Pancreas (tissue), 10 donors: ENCODE data around the gene NR3C2. TPM values are rescaled to one million over a fixed set of nuclear protein-coding genes. Genes with fewer than 3 reads are reported as not detected.

Source experiments
- ATAC-seq, 4 donors: fragments of 200-7000 bp; cut with Tn5 transposase; one replicate each; pipeline versions ENCODE4 v1.8.0 to v1.9.1; 2020; ENCODE audit warnings: mild to moderate bottlenecking in 4 of 4, moderate library complexity in 4 of 4
- DNase-seq, 6 donors: peaks; one replicate each; pipeline ENCODE4 v3.0.0-alpha.2; 2020
- FAIRE-seq: peaks from 2 replicates; lab custom pipeline; 2012; peaks lifted over from hg19 to GRCh38; lab: Jason Lieb, UNC
- H3K27ac ChIP-seq, 4 donors: fragments of 200-600 bp; sonication (generic); 1 replicate in 3 of 4; 2 replicates in 1 of 4; pipeline versions ENCODE4 v1.5.0 to v1.8.0; 2020
- H3K27me3 ChIP-seq, 4 donors: fragments of 200-600 bp; one replicate each; pipeline ENCODE4 v1.8.0; 2021
- H3K36me3 ChIP-seq, 3 donors: fragments of 200-600 bp; sonication (generic) in 1 of 3; one replicate each; pipeline versions ENCODE4 v1.5.0 to v1.8.0; 2020 to 2021
- H3K4me1 ChIP-seq, 3 donors: fragments of 200-600 bp; one replicate each; pipeline ENCODE4 v1.8.0; 2021
- H3K4me3 ChIP-seq, 4 donors: fragments of 200-600 bp; sonication (generic) in 2 of 4; one replicate each; pipeline versions ENCODE4 v1.5.0 to v1.8.0; 2020 to 2021
- H3K9me3 ChIP-seq, 4 donors: fragments of 200-600 bp; one replicate each; pipeline ENCODE4 v1.8.0; 2021
- WGBS, 2 donors: extraction: QIAGEN DNeasy Blood & Tissue Kit; methylation state at CpG; one replicate each; pipeline ENCODE4 v1.1.7; 2013; 5-methylcytosine and 5-hydroxymethylcytosine counted together
- intact Hi-C, 3 donors: fragments of 100-400 bp; cut with DNase I; formaldehyde crosslinking; loops; one replicate each; pipeline versions ENCODE4 v1.11.1 to v1.14.2; 2022
- polyA plus RNA-seq, 2 donors: library from polyadenylated mRNA; stranded (reverse); fragments of 200-250 nt; gene quantifications; one replicate each; pipeline ENCODE4 v1.2.3, GENCODE V29; 2013
- total RNA-seq, 6 donors: library from RNA; stranded (reverse); fragmentation: NEBNext Ultra II Directional in 4 of 6; extraction: Animal tissue kit (Norgen Biotek cat#: 25700) in 4 of 6; gene quantifications; one replicate each; pipeline versions ENCODE4 v1.2.1 to v1.2.4, GENCODE V29; 2021 to 2023
- TF ChIP-seq, protein P1 (sequence below), 4 donors: fragments of 200-600 bp; sonication (generic) in 3 of 4; IDR thresholded peaks; one replicate each; pipeline versions ENCODE4 v1.5.0 to v1.8.0; 2021; ENCODE audit warnings: antibody characterized with exemption in 4 of 4
- donor health status: healthy with polysubstance abuse.
- donor health status: DM: no; HTN: no; CAD: no; lungs with moderate emphysema.
- donor health status: DM: no; HTN: no; CAD: no.
- donor health status: control.
- donor health status: control.
- donor health status: Bipolar disorder and iron deficiency.
- donor health status: DM: yes; HTN: yes; CAD: no.
- donor health status: DM: no; HTN: no; CAD: no.
- donor health status: DM: no; HTN: no; CAD: no.
- donor health status: DM: yes; HTN: yes; CAD: no.

NR3C2 gene
- total and polyA plus RNA-seq, 8 donors, result 2.5 to 15.7 (median 12.5) TPM

DNA sequence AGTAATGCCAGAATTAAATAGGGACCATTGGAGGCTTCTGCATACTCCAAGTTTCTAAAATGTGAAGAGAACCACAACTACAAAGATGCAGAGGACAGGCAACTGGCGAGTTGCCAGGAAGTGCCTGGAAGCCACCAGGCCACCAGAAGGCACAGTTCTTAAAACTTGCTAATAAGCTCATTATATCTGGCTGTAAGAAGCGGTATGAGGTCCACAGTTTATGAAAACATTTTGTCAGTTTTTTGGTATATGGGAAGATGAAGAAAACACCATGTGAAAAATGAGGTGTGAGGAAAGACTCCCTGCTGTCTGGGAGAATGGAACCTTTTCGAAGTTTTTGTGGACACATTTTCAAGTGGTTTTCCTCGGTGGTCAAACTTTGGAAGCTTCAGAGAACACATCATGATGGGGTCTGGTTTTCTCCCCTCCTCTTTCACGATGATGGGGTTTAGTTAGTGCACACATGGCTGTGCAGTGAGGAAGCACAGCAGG, 202.7 kb downstream of the NR3C2 start:
- H3K4me1 ChIP-seq, result peaks cover 6 to 12% (median 10%) of the 10 kb centered on the region in 3 donors
- no peak for FAIRE-seq
- H3K9me3 ChIP-seq, result no peaks in the 10 kb centered on the region
- H3K36me3 ChIP-seq, result no peaks in the 10 kb centered on the region
- TF ChIP-seq, protein P1, sequence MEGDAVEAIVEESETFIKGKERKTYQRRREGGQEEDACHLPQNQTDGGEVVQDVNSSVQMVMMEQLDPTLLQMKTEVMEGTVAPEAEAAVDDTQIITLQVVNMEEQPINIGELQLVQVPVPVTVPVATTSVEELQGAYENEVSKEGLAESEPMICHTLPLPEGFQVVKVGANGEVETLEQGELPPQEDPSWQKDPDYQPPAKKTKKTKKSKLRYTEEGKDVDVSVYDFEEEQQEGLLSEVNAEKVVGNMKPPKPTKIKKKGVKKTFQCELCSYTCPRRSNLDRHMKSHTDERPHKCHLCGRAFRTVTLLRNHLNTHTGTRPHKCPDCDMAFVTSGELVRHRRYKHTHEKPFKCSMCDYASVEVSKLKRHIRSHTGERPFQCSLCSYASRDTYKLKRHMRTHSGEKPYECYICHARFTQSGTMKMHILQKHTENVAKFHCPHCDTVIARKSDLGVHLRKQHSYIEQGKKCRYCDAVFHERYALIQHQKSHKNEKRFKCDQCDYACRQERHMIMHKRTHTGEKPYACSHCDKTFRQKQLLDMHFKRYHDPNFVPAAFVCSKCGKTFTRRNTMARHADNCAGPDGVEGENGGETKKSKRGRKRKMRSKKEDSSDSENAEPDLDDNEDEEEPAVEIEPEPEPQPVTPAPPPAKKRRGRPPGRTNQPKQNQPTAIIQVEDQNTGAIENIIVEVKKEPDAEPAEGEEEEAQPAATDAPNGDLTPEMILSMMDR (IDR thresholded peaks at IDR 0.05), result no peak
- H3K27ac ChIP-seq, result no peak overlapping the region
- peak in 2 of 4 donors; percentile 16 to 31 for ATAC-seq
- intact Hi-C loops, result no loop called here
- no peaks in the 10 kb centered on the region for H3K27me3 ChIP-seq
- peak in 2 of 6 donors; percentile 15 to 73 for DNase-seq
- WGBS, 2 donors, result 88 to 95% methylated on average over 5 of the region's 5 CpGs
- no peak overlapping the region for H3K4me3 ChIP-seq

DNA sequence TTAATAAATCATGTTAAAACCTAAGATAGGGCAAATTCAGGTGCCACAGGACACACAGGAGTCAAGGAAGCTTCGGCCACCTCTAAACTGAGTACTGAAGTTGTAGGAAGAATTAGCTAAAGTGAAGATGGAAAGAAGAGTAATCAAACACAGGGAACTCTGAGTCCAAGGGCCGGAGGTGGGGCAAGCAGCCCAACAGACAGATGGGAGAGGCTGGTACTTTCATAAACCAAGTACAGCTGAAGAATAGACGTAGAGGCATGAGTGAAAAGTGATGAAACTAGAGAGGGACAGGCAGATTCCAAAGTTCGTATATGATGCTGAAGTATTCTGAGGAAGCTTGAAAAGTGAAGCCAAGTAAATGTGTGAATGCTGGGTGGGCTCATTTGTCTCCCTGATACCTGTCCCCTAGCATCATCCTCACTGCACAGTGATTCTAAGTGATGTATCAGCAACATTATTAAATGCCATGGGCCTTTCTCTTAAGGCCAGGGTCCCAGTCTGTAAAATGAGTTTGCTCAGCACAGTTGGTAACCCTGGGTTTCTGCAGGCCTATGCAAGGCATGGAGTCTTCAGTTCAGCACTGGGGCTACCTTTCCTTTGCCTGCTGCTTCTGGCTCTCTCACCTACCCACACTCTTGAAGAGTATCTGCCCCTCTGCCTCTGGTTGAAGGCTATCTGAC, 203.3 kb downstream of the NR3C2 start:
- TF ChIP-seq, protein P1 (IDR thresholded peaks at IDR 0.05), result no peak
- Histone ChIP-seq H3K9me3 (no peaks in the 10 kb centered on the region), H3K27me3 (no peaks in the 10 kb centered on the region), H3K27ac (no peak overlapping the region), H3K4me3 (no peak overlapping the region), H3K36me3 (no peaks in the 10 kb centered on the region), H3K4me1 (peaks cover 6 to 12% (median 10%) of the 10 kb centered on the region in 3 donors)
- FAIRE-seq (no peak), ATAC-seq (peak in 2 of 4 donors; percentile 16 to 34), DNase-seq (no peak)
- WGBS, 2 donors, result 77 to 79% methylated on average over 4 of the region's 4 CpGs
- intact Hi-C loops, result no loop called here

DNA sequence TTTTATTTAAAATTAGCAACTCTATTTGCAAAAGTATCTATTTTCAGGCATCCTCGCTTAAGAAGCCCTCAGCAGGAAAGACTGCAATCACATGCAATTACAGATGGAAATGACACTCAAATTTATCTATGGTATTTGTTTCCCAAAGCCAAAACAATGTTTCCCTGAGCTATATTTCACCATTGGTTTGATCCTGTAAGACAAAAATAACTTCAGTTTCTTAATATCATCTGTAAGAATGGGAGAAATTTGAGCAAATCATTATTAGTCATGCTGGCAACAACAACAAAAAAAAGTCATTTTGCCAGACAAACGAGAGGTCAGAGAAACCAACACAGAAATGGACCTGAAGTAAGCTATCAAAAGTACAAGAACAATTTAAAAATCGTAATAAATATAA, 204.1 kb downstream of the NR3C2 start:
- intact Hi-C loops, result no loop called here
- Histone ChIP-seq H3K27me3 (no peaks in the 10 kb centered on the region), H3K27ac (no peak overlapping the region), H3K4me3 (no peak overlapping the region), H3K9me3 (no peaks in the 10 kb centered on the region), H3K36me3 (no peaks in the 10 kb centered on the region), H3K4me1 (peaks cover 6 to 12% (median 10%) of the 10 kb centered on the region in 3 donors)
- no peak for DNase-seq
- WGBS, 2 donors, result 55 to 59% methylated on average over 3 of the region's 3 CpGs
- no peak for ATAC-seq
- FAIRE-seq, result no peak
- TF ChIP-seq, protein P1 (IDR thresholded peaks at IDR 0.05), result no peak

DNA sequence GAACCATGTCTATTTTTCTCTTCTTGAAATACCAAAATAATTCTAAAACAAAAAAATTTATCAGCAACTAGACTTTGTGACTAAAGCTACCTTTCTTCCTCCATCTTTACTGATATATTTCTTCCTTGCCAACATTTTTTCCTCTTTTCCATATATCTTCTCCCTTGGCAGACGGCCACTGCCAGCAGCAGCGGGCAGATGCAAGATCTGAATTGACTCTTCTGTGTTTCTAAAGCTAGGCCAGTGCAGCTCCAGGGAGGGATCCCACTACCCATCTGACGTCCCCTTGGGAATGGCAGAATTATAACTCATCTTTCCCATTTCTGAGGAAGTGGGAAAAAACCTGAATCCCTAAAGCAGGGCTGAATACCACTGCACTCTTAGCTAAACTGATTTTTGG, 206.4 kb downstream of the NR3C2 start:
- FAIRE-seq (no peak), DNase-seq (no peak), ATAC-seq (no peak)
- Histone ChIP-seq H3K4me3 (no peak overlapping the region), H3K27me3 (no peaks in the 10 kb centered on the region), H3K36me3 (no peaks in the 10 kb centered on the region), H3K27ac (no peak overlapping the region), H3K4me1 (peaks cover 6 to 12% (median 10%) of the 10 kb centered on the region in 3 donors), H3K9me3 (no peaks in the 10 kb centered on the region)
- 93 to 96% methylated on average over 3 of the region's 3 CpGs for WGBS, 2 donors
- TF ChIP-seq, protein P1 (IDR thresholded peaks at IDR 0.05), result no peak
- intact Hi-C loops, result no loop called here

DNA sequence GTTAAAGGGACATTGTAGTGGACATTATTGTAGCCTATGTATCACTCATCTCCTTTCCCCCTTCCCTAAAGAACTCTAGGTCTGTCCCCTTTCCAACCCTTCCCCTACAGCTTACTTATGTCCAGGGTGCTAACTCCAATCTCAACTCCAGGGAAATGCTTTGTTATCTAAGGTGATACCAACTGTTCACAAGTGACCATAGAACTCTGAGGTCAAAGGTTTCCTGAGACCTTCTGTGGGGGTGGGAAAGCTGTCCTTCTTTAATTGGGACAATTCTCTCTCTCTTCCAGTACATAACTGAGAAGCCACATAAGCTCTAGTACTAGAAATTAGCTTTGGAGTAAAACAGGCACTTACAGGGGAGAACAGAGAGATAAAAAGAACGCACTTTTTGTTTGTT, 212.4 kb downstream of the NR3C2 start:
- no peaks in the 10 kb centered on the region for H3K27me3 ChIP-seq
- no peaks in the 10 kb centered on the region for H3K9me3 ChIP-seq
- DNase-seq (no peak), ATAC-seq (no peak), FAIRE-seq (no peak)
- TF ChIP-seq, protein P1 (IDR thresholded peaks at IDR 0.05), result no peak
- H3K4me3 ChIP-seq, result no peak overlapping the region
- intact Hi-C loops, result no loop called here
- H3K36me3 ChIP-seq, result no peaks in the 10 kb centered on the region
- peaks cover 0 to 26% (median 21%) of the 10 kb centered on the region in 3 donors for H3K4me1 ChIP-seq
- H3K27ac ChIP-seq, result no peak overlapping the region
- 38 to 45% methylated on average over 1 of the region's 1 CpG for WGBS, 2 donors
